Measurements from ENCODE around the gene WDR46.
A peak's percentile ranks its signal among the peaks of the same experiment; 100 is the strongest.
"Not testable (repeated sequence)": the region's sequence is repeated elsewhere in the genome, so short reads cannot be mapped to it uniquely, and the experiment has no call there.

The WDR46 gene

GRCh38 chr6:33275795-33276580 is 13.1 kb downstream of the WDR46 start:
- not testable (repeated sequence) for ATAC-seq (replicated peaks)
- H3K4me1 Mint-ChIP-seq (ENCODE audit: low read depth in 2 of 2) = peaks cover 54 to 66% of the 10 kb centered on the region in 2 donors
- H3K36me3 Mint-ChIP-seq (ENCODE audit: insufficient read depth) = peaks cover 73% of the 10 kb centered on the region

DNA sequence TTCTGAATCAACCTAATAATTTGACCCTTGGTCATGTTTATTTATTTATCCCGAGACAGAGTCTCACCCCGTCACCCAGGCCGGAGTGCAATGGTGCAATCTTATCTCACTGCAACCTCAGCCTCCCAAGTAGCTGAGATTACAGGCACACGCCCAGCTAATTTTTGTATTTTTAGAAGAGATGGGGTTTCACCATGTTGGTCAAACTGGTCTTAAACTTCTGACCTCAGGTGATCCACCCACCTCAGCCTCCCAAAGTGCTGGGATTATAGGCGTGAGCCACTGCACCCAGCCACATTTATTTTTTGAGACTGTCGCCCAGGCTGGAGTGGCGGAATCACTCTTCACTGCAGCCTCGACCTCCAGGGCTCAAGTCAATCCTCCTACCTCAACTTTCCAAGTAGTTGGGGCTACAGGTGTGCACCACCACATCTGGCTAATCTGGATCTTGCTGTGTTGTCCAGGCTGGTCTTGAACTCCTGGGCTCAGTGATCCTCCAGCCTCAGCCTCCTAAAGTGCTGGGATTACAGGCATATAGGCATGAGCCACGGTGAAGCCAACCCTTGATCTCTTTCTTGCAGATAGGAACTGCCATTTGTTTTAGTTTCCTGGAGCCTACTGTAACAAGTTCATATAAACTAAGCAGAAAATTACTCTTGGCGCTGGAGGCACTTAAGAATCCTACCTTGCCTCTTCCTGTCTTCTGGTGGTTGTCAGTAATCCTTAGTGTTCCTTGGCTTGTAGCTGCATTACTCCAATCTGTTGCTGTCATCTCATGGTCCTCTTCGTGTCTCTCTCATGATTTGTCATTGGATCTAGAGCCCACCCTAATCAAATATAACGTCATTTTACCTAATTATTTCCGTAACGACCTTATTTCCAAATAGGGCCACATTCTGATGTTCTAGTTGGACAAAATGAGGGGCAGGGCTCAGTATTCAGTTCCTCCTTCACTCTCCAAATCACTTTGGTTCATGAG is 14.8 kb downstream of the WDR46 start:
- ATAC-seq (replicated peaks) (no peak), DNase-seq (no peak)
- H3K4me3 Mint-ChIP-seq = peak overlapping the region; percentile 97 to 98
- no peaks in the 10 kb centered on the region for H3K9me3 Mint-ChIP-seq
- peak overlapping the region; percentile 99 for H3K27ac Mint-ChIP-seq
- peaks cover 59 to 64% of the 10 kb centered on the region in 2 donors for H3K4me1 Mint-ChIP-seq (ENCODE audit: low read depth in 2 of 2)
- H3K36me3 Mint-ChIP-seq (ENCODE audit: insufficient read depth) = peaks cover 70% of the 10 kb centered on the region
- H3K27me3 Mint-ChIP-seq = no peaks in the 10 kb centered on the region

More at GRCh38 chr6:33275795-33276580, 13.1 kb downstream of the WDR46 start:
- Mint-ChIP-seq H3K4me3 (peak overlapping the region; percentile 89 to 93), H3K27ac (peak overlapping the region; percentile 92 to 99)
- H3K9me3 Mint-ChIP-seq, DNase-seq, H3K27me3 Mint-ChIP-seq: not testable (repeated sequence)

- no peaks in the 10 kb centered on the region for H3K27me3 Mint-ChIP-seq
Observed at GRCh38 chr6:33273129-33273923, 15.7 kb downstream of the WDR46 start.

DNA sequence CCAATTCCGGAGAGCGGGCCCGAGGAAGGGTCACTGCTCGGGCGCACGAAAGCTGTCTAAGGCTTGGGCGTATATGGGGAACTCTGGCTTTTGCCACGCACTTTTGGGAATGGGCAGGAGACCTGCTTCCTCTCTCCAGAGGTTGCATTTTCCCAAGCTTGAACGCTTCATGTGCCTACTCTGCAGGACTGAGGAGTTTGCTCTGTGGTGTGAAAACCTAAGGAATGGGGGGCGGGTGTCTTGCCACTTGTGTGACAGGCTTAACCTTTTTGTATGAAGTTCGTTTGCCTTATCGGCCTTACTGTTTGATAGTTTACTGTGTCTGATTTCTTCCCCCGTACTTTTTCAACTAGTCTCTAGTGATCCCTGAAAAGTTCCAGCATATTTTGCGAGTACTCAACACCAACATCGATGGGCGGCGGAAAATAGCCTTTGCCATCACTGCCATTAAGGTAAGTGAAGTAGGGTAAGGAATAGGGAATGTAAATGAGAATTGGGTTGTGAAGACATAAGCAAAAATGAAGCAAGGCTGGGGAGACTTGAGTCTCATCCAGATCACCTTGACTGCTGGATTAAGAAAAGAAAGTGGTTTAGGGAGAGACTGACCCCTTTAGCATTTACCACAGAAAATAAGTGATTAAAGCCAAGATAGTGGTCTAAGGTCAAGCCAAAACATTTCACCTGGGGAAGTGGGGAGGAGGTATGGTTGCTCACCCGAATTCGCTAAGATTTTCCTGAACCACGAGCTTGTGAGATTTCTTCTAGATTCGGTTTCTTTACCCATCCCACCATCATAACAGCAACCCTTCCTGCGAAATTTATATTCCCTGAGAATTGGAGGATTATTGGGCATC is 16.5 kb downstream of the WDR46 start:
- Mint-ChIP-seq H3K9me3 (no peaks in the 10 kb centered on the region), H3K4me3 (peak overlapping the region; percentile 97 to 98), H3K27me3 (no peaks in the 10 kb centered on the region), H3K4me1 (ENCODE audit: low read depth in 2 of 2) (peaks cover 47 to 53% of the 10 kb centered on the region in 2 donors), H3K36me3 (ENCODE audit: insufficient read depth) (peaks cover 76% of the 10 kb centered on the region), H3K27ac (peak overlapping the region; percentile 99)
- DNase-seq (no peak), ATAC-seq (replicated peaks) (no peak)

More at GRCh38 chr6:33273129-33273923, 15.7 kb downstream of the WDR46 start:
- Mint-ChIP-seq H3K27ac (peak overlapping the region; percentile 99), H3K4me3 (peak overlapping the region; percentile 97 to 98), H3K36me3 (ENCODE audit: insufficient read depth) (peaks cover 76% of the 10 kb centered on the region), H3K4me1 (ENCODE audit: low read depth in 2 of 2) (peaks cover 50 to 59% of the 10 kb centered on the region in 2 donors), H3K9me3 (no peaks in the 10 kb centered on the region)
- ATAC-seq (replicated peaks) (no peak), DNase-seq (no peak)

GRCh38 chr6:33271468-33272274 is 17.4 kb downstream of the WDR46 start, which contains the start of the genes RPS18 and VPS52:
Gene RPS18 (plus strand): TSS chr6:33272075. CDS start chr6:33272120, 45 bp downstream.
Gene VPS52 (minus strand): TSS chr6:33271876. CDS start chr6:33271675, 201 bp downstream.
- Mint-ChIP-seq H3K36me3 (ENCODE audit: insufficient read depth) (peaks cover 76% of the 10 kb centered on the region), H3K27me3 (no peaks in the 10 kb centered on the region), H3K4me3 (peak within 1 kb of the TSS; percentile 97 to 98), H3K27ac (peak within 1 kb of the TSS; percentile 99), H3K9me3 (no peaks in the 10 kb centered on the region), H3K4me1 (ENCODE audit: low read depth in 2 of 2) (peaks cover 46 to 51% of the 10 kb centered on the region in 2 donors)
- peak; percentile 89 for ATAC-seq (replicated peaks)
- peak; percentile 91 to 96 (median 91) for DNase-seq

DNA sequence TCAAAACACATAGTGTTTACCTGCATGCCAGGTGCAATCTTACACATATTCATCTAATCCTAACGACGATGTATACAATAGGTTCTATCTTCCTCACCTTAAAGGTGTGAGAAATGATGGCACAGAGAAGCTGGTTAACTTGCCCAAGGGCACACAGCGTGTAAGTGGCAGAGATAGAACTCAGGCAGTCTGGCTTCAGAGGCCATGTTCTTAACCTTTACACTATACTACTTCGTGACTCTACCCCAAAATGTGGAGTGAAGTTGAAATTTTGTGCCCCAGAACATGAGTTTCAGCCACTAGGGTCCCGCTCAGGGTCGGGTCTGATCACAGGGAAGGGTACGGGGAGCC is 17.9 kb downstream of the WDR46 start:
- peak overlapping the region; percentile 99 for H3K27ac Mint-ChIP-seq
- H3K27me3 Mint-ChIP-seq = no peaks in the 10 kb centered on the region
- H3K4me3 Mint-ChIP-seq = peak overlapping the region; percentile 97 to 98
- DNase-seq (no peak), ATAC-seq (replicated peaks) (peak; percentile 34)
- peaks cover 41 to 46% of the 10 kb centered on the region in 2 donors for H3K4me1 Mint-ChIP-seq (ENCODE audit: low read depth in 2 of 2)
- no peaks in the 10 kb centered on the region for H3K9me3 Mint-ChIP-seq
- peaks cover 75% of the 10 kb centered on the region for H3K36me3 Mint-ChIP-seq (ENCODE audit: insufficient read depth)

DNA sequence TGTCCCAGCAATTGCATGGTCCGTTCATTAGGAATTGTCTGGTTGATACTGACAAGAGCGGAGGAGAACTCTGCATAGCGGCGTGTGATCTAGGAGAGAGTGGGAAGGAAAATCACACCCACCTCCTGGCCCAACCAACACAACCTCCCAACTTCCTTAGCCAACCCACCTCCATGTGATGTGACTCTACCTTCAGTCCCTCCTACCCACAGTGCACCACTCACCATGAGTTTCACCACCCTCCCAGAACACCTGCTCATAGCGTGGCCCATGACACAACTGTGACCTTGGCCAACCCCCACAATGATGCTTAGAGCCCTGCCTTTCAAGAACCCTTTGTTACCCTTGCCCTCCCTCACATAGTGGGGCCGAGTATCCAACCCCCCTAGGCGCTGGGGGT is 25.0 kb downstream of the WDR46 start:
- DNase-seq (no peak), ATAC-seq (replicated peaks) (no peak)
- H3K27ac Mint-ChIP-seq = no peak overlapping the region
- H3K4me1 Mint-ChIP-seq (ENCODE audit: low read depth in 2 of 2) = peaks cover 0 to 2% of the 10 kb centered on the region in 2 donors
- no peaks in the 10 kb centered on the region for H3K9me3 Mint-ChIP-seq
- no peak overlapping the region for H3K4me3 Mint-ChIP-seq
- H3K27me3 Mint-ChIP-seq = no peaks in the 10 kb centered on the region
- peaks cover 72% of the 10 kb centered on the region for H3K36me3 Mint-ChIP-seq (ENCODE audit: insufficient read depth)

GRCh38 chr6:33262490-33262889 is 26.5 kb downstream of the WDR46 start:
- H3K27ac Mint-ChIP-seq; DNase-seq; H3K27me3 Mint-ChIP-seq; H3K4me1 Mint-ChIP-seq (ENCODE audit: low read depth in 2 of 2); H3K4me3 Mint-ChIP-seq; H3K9me3 Mint-ChIP-seq; ATAC-seq (replicated peaks): not testable (repeated sequence)
- H3K36me3 Mint-ChIP-seq (ENCODE audit: insufficient read depth) = peaks cover 62% of the 10 kb centered on the region

DNA sequence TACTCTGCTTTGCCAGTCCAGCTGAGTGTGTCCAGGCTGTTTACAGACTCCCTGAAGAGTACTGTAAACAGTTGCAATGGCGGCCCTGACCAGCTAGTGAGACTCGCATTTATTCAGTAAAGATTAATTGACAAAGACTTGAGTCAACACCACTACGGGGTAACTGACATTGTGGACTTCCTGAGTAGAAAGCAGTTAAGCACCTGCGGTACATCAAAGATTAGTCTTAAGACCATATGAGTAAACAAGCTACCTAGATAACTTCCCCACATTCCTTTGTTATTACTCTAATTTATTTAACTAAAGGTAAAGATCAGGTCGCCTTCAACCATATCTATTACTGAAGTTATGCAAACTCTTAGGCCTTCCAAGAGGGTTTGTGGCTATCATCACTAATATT is 30.0 kb downstream of the WDR46 start:
- no peak overlapping the region for H3K27ac Mint-ChIP-seq
- H3K27me3 Mint-ChIP-seq = no peaks in the 10 kb centered on the region
- H3K9me3 Mint-ChIP-seq = no peaks in the 10 kb centered on the region
- no peak for DNase-seq
- H3K4me1 Mint-ChIP-seq (ENCODE audit: low read depth in 2 of 2) = no peaks in the 10 kb centered on the region
- H3K4me3 Mint-ChIP-seq = no peak overlapping the region
- peaks cover 55% of the 10 kb centered on the region for H3K36me3 Mint-ChIP-seq (ENCODE audit: insufficient read depth)
- no peak for ATAC-seq (replicated peaks)

GRCh38 chr6:33254591-33254990 is 34.4 kb downstream of the WDR46 start:
- ATAC-seq (replicated peaks) = no peak
- no peak overlapping the region for H3K4me3 Mint-ChIP-seq
- H3K27me3 Mint-ChIP-seq = no peaks in the 10 kb centered on the region
- no peak for DNase-seq
- H3K27ac Mint-ChIP-seq = no peak overlapping the region
- H3K4me1 Mint-ChIP-seq (ENCODE audit: low read depth in 2 of 2) = peaks cover 12 to 17% of the 10 kb centered on the region in 2 donors
- peaks cover 31% of the 10 kb centered on the region for H3K36me3 Mint-ChIP-seq (ENCODE audit: insufficient read depth)
- no peaks in the 10 kb centered on the region for H3K9me3 Mint-ChIP-seq

- H3K27me3 Mint-ChIP-seq = no peaks in the 10 kb centered on the region
- no peaks in the 10 kb centered on the region for H3K9me3 Mint-ChIP-seq
- H3K4me3 Mint-ChIP-seq = no peak overlapping the region
- no peak overlapping the region for H3K27ac Mint-ChIP-seq
- peaks cover 26% of the 10 kb centered on the region in 2 donors for H3K4me1 Mint-ChIP-seq (ENCODE audit: low read depth in 2 of 2)
- ATAC-seq (replicated peaks) (no peak), DNase-seq (no peak)
- H3K36me3 Mint-ChIP-seq (ENCODE audit: insufficient read depth) = peaks cover 30% of the 10 kb centered on the region
Observed at GRCh38 chr6:33252759-33253158, 36.3 kb downstream of the WDR46 start.
